GM12878 (cell line): ENCODE results near the gene TSC22D3. TPM values are rescaled to one million over a fixed set of nuclear protein-coding genes. Genes with fewer than 3 reads are reported as not detected.

Experiments
- E2F8 ChIP-seq: fragments of 450-650 bp; IDR thresholded peaks from 2 replicates; pipeline ENCODE4 v1.6.1; 2018; ENCODE audit warnings: mild to moderate bottlenecking, low read depth, moderate library complexity; ENCODE audit not compliant: partially characterized antibody
- ZNF217 ChIP-seq: fragments of 450-650 bp; IDR thresholded peaks from 2 replicates; pipeline ENCODE4 v1.6.1; 2017; ENCODE audit warnings: antibody characterized with exemption, mild to moderate bottlenecking
- polyA plus RNA-seq, 11 experiments: library from polyadenylated mRNA; depleted of rRNA in 4 of 11; unstranded in 6 of 11; stranded (reverse) in 5 of 11; fragments of >200 nt; fragmentation: Nextera tagmentation in 4 of 11; fragmentation: Illumina TruSeq in 1 of 11; extraction: Ambion mirVana in 4 of 11; extraction: Trizol in 1 of 11; gene quantifications; 1 replicate in 1 of 11; 2 replicates in 10 of 11; pipeline versions ENCODE4 v1.2.1 to v1.2.3, GENCODE V29; 2011 to 2016; ENCODE audit warnings: inconsistent platforms in 2 of 11, missing spikeins in 2 of 11, low read depth in 1 of 11
- total RNA-seq, 4 experiments: library from RNA; depleted of rRNA in 3 of 4; stranded (reverse); fragments of >200 nt in 3 of 4; fragmentation: Illumina TruSeq in 1 of 4; extraction: Trizol in 1 of 4; gene quantifications; 2 replicates each; pipeline versions ENCODE4 v1.2.1 to v1.2.3, GENCODE V29; 2013 to 2021
- TF ChIP-seq, protein P1 (sequence below): IDR thresholded peaks from 2 replicates; pipeline ENCODE4 v1.6.1; 2012; ENCODE audit warnings: low read depth, low read length, improper control_type of control experiment

The TSC22D3 gene
- total and polyA plus RNA-seq, 10 of the 15 experiments (the other 5 are each of a cell fraction or from before 2014, with no cell fraction given): 4.6 to 122 (median 16.1) TPM

- no peak for TF ChIP-seq E2F8
- TF ChIP-seq ZNF217: no peak
- TF ChIP-seq, protein P1, sequence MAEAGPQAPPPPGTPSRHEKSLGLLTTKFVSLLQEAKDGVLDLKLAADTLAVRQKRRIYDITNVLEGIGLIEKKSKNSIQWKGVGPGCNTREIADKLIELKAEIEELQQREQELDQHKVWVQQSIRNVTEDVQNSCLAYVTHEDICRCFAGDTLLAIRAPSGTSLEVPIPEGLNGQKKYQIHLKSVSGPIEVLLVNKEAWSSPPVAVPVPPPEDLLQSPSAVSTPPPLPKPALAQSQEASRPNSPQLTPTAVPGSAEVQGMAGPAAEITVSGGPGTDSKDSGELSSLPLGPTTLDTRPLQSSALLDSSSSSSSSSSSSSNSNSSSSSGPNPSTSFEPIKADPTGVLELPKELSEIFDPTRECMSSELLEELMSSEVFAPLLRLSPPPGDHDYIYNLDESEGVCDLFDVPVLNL: no peak
Observed at GRCh38 chrX:107712231-107713202, 63.1 kb downstream of the TSC22D3 start (continued).
